SK-N-MC (cell line): ENCODE measurements around the gene DGLUCY.
"Not testable (repeated sequence)": the region's sequence is repeated elsewhere in the genome, so short reads cannot be mapped to it uniquely, and the experiment has no call there.

Experiments
- DNase-seq: peaks from one replicate; pipeline ENCODE4 v3.0.0-alpha.2; 2011; ENCODE audit warnings: low read depth, low spot score
- H3K27ac ChIP-seq: fragments of 200-600 bp; sonication (generic); 2 replicates; pipeline ENCODE4 v1.5.1; 2016; ENCODE audit warnings: mixed run types
- H3K36me3 ChIP-seq: fragments of 200-600 bp; sonication (generic); 2 replicates; pipeline ENCODE4 v1.6.1; 2017; ENCODE audit warnings: antibody characterized with exemption, low read length, mixed read lengths; ENCODE audit not compliant: insufficient read depth
- H3K4me3 ChIP-seq: fragments of 200-600 bp; sonication (generic); 2 replicates; pipeline ENCODE4 v1.5.1; 2016
- H3K9ac ChIP-seq: fragments of 200-600 bp; sonication (generic); 2 replicates; pipeline ENCODE4 v1.8.0; 2017; ENCODE audit warnings: mixed run types, mixed read lengths; ENCODE audit not compliant: insufficient read length
- H3K9me3 ChIP-seq: fragments of 200-600 bp; sonication (generic); 2 replicates; pipeline ENCODE4 v1.6.1; 2017; ENCODE audit warnings: low read depth, mild to moderate bottlenecking, antibody characterized with exemption, low read length, moderate library complexity, mixed read lengths
- EZH2 ChIP-seq: fragments of 200-600 bp; sonication (generic); IDR thresholded peaks from one replicate; pipeline ENCODE4 v1.6.1; 2017; ENCODE audit warnings: antibody characterized with exemption
- FOXP2 ChIP-seq: optimal IDR thresholded peaks from 2 replicates; pipeline ENCODE3; 2011; ENCODE audit warnings: mild to moderate bottlenecking, moderate library complexity; ENCODE audit not compliant: insufficient read depth; ENCODE audit errors: extremely low read length, control extremely low read depth
- POLR2AphosphoS5 ChIP-seq: IDR thresholded peaks from 2 replicates; pipeline ENCODE4 v1.6.1; 2012; ENCODE audit warnings: mild to moderate bottlenecking, low read depth, low read length, borderline replicate concordance

The DGLUCY gene

GRCh38 chr14:91154851-91155625, 41.2 kb downstream of the DGLUCY start:
- TF ChIP-seq FOXP2 (no peak), POLR2AphosphoS5 (no peak), EZH2 (no peak)
- 0 out of 2 replicates have a peak overlapping the region, but pooled peaks have one; percentile 3 for H3K4me3 ChIP-seq
- no peak overlapping the region for H3K9ac ChIP-seq
- H3K9me3 ChIP-seq: no peaks in the 10 kb centered on the region
- H3K36me3 ChIP-seq: no peaks in the 10 kb centered on the region
- DNase-seq: no peak
- no peak overlapping the region for H3K27ac ChIP-seq

DNA sequence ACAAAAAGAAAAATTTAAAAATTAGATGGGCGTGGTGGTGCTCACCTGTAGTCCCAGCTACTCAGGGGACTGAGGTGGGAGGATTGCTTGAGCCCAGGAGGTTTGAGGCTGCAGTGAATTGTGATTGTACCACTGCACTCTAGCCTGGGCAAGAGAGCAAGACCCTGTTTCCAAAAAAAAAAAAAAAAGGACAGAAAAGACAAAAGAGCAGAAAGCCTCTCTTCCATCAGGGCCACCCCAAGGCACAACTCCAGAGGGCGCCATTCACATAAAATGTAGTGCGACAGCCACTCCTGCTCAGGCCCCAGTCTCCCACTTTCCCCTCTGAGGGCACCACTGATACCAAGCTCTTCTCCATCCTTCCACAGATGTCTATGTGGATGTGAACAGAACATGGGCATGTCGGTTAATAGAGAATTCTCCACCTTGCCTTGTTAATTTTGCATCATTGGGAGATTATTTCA, 41.8 kb downstream of the DGLUCY start:
- Histone ChIP-seq H3K9me3 (no peaks in the 10 kb centered on the region), H3K4me3 (no peak overlapping the region), H3K9ac (no peak overlapping the region), H3K27ac (no peak overlapping the region), H3K36me3 (no peaks in the 10 kb centered on the region)
- TF ChIP-seq EZH2: no peak
- no peak for TF ChIP-seq POLR2AphosphoS5
- TF ChIP-seq FOXP2: no peak
- DNase-seq: no peak

GRCh38 chr14:91156142-91156666, 42.3 kb downstream of the DGLUCY start:
- not testable (repeated sequence) for H3K27ac ChIP-seq, H3K9ac ChIP-seq

DNA sequence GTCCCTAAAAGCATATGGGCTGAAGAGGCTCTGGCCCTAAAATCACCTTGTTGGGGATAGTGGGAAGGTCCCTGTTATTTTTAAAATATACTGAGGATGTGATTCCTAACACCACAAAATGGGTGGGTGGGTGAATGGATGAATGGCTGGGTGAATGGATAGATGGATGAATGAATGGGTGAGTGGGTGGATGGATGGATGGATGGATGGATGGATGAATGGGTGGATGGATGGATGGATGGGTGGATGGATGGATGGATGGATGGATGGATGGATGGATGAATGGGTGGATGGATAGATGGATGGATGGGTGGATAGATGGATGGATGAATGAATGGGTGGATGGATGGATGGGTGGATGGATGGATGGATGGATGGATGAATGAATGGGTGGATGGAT, 43.0 kb downstream of the DGLUCY start:
- H3K27ac ChIP-seq, H3K36me3 ChIP-seq, H3K9ac ChIP-seq, H3K9me3 ChIP-seq, DNase-seq, H3K4me3 ChIP-seq: not testable (repeated sequence)

More at GRCh38 chr14:91156142-91156666, 42.3 kb downstream of the DGLUCY start:
- not testable (repeated sequence) for H3K36me3 ChIP-seq, DNase-seq, H3K9me3 ChIP-seq, H3K4me3 ChIP-seq

DNA sequence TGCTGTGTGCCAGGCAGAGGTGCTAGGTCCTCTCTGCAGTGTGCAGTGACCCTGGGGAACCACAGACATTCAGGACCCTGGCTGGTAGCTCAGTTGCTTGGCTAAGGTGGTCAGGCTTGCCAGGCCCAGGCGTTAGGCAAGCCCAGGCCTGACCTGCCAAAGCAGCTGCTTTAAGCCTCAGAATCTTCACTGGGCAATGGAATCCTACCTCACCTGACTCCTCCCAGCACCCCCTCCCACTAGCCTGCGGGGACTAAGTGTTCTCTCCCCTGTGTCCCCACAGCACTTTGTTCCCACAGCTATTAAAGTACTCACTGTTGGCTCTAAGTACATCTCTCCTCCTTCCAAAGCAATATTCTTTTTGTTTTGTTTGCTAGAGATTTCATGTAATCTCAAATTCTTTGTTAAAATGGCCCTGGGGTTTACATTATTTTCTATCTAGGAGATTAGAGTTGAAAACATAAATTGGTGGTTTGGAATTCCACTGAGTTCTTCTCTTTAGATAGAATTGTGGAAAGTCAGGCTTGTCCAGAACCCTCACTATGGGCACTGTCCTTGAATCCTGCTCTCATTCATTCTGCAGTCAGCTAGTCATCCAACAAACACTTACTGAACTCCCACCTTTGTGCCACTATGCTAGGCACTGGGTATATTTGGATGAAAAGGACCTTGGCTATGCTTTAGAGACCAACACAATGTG, 44.4 kb downstream of the DGLUCY start:
- TF ChIP-seq EZH2 (no peak), FOXP2 (no peak), POLR2AphosphoS5 (no peak)
- DNase-seq: no peak

DNA sequence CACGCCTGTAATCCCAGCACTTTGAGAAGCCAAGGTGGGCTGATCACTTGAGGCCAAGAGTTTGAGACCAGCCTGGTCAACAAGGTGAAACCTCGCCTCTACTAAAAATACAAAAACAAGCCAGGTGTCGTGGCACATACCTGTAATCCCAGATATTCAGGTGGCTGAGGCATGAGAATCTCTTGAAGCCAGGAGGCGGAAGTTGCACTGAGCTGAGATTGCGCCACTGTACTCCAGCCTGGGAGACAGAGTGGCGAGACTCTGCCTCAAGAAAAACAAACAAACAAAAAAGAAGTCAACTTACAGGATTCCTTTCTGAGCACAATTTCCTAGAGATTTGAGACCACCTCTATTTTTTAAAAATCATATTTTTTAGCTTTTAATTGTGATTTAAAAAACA, 45.3 kb downstream of the DGLUCY start:
- H3K9ac ChIP-seq: no peak overlapping the region
- no peak for DNase-seq
- H3K27ac ChIP-seq: no peak overlapping the region
- H3K9me3 ChIP-seq: no peaks in the 10 kb centered on the region
- no peak overlapping the region for H3K4me3 ChIP-seq
- no peaks in the 10 kb centered on the region for H3K36me3 ChIP-seq
- TF ChIP-seq FOXP2: no peak
- TF ChIP-seq EZH2: no peak
- no peak for TF ChIP-seq POLR2AphosphoS5

More for the DNA sequence above, 44.4 kb downstream of the DGLUCY start:
- no peaks in the 10 kb centered on the region for H3K36me3 ChIP-seq
- H3K9ac ChIP-seq: no peak overlapping the region
- H3K4me3 ChIP-seq: no peak overlapping the region
- no peaks in the 10 kb centered on the region for H3K9me3 ChIP-seq
- no peak overlapping the region for H3K27ac ChIP-seq

DNA sequence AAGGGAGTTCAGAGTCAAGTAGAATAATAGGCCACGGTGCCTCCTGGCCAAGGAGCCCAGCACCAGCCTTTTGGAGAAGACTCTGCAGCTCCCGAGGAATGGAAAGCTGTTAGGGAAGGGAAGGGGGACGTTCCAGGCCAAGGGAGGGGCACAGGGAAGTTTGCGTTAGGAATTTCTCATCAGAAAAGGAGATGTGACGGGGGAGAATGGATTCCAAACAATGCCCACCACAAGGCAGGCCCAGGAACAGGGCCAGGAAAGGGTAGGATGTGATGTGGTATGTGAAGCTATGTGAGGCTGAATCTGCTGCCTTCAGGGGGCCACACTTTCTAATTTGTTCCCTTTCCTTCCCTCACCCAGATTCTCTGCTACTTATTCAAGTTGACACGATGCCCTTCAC, 46.0 kb downstream of the DGLUCY start:
- H3K9ac ChIP-seq: no peak overlapping the region
- TF ChIP-seq FOXP2: no peak
- no peak for TF ChIP-seq POLR2AphosphoS5
- no peak for TF ChIP-seq EZH2
- no peaks in the 10 kb centered on the region for H3K36me3 ChIP-seq
- H3K27ac ChIP-seq: no peak overlapping the region
- H3K9me3 ChIP-seq: no peaks in the 10 kb centered on the region
- DNase-seq: no peak
- H3K4me3 ChIP-seq: no peak overlapping the region

- TF ChIP-seq EZH2: no peak
- TF ChIP-seq POLR2AphosphoS5: no peak
- H3K9ac ChIP-seq: no peak overlapping the region
- no peak for DNase-seq
- no peaks in the 10 kb centered on the region for H3K36me3 ChIP-seq
- no peak overlapping the region for H3K27ac ChIP-seq
- H3K9me3 ChIP-seq: no peaks in the 10 kb centered on the region
- no peak overlapping the region for H3K4me3 ChIP-seq
These were observed 49.4 kb downstream of the DGLUCY start for GRCh38 chr14:91163316-91163715.
